ENCODE measurements around the gene NLGN4X. TPM values are rescaled to one million over a fixed set of nuclear protein-coding genes. Genes with fewer than 3 reads are reported as not detected.
A peak's percentile ranks its signal among the peaks of the same experiment; 100 is the strongest.

NLGN4X gene
- polyA plus RNA-seq, 3 donors: not detected

DNA sequence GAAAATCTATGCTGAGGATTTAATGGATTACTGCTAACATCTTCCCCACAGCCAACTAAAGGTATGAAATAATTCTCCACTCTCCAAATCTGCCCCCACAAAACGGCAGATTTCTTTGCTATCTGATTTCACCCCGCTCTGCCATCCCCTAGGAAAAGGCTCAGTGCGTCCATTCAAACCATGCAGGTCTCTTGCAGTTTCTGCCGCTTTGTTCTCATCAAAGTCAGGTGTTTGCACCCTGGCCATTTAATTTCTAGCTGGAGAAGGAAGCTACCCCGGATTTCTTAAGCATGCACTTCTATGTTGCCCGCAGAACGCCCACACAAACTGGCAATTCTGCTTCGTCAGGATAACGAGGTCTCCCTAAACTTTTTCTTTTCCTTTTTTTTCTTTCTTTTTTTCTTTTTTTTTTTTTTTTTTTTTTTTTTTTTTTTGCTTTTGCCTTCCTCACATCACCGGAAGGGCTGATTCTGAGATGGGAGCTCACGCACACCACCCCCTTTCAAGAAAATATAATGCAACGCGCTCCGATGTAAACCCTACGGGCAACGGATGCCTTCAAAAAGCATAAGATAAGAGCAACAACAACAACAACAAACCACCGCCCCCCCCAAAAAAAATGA lies 3.3 kb downstream of the NLGN4X start:
- H3K27me3 ChIP-seq (ENCODE audit: control insufficient read depth in 2 of 2, insufficient read depth in 2 of 2, low read length in 2 of 2): peaks cover 29 to 42% of the 10 kb centered on the region in 2 donors
- H3K9ac ChIP-seq (ENCODE audit: insufficient read depth, low read length, poor library complexity, severe bottlenecking): no peak overlapping the region
- no peaks in the 10 kb centered on the region for H3K4me1 Mint-ChIP-seq
- peak overlapping the region in 1 of 2 donors; percentile 31 for H3K4me3 Mint-ChIP-seq
- no peaks in the 10 kb centered on the region for H3K4me1 ChIP-seq (ENCODE audit: control insufficient read depth in 1 of 2, insufficient read depth in 2 of 2, low read length in 2 of 2)
- H3K27ac ChIP-seq (ENCODE audit: low read depth in 1 of 2, low read length in 2 of 2): no peak overlapping the region
- no CpG with 5 or more reads among the region's 17 CpGs for WGBS (ENCODE audit: insufficient coverage)
- TF ChIP-seq, protein P1, sequence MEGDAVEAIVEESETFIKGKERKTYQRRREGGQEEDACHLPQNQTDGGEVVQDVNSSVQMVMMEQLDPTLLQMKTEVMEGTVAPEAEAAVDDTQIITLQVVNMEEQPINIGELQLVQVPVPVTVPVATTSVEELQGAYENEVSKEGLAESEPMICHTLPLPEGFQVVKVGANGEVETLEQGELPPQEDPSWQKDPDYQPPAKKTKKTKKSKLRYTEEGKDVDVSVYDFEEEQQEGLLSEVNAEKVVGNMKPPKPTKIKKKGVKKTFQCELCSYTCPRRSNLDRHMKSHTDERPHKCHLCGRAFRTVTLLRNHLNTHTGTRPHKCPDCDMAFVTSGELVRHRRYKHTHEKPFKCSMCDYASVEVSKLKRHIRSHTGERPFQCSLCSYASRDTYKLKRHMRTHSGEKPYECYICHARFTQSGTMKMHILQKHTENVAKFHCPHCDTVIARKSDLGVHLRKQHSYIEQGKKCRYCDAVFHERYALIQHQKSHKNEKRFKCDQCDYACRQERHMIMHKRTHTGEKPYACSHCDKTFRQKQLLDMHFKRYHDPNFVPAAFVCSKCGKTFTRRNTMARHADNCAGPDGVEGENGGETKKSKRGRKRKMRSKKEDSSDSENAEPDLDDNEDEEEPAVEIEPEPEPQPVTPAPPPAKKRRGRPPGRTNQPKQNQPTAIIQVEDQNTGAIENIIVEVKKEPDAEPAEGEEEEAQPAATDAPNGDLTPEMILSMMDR (IDR thresholded peaks at IDR 0.05): no peak
- no peak overlapping the region for H3K4me2 ChIP-seq (replicated peaks; ENCODE audit: extremely low read depth, low read length, poor library complexity, severe bottlenecking)
- no peak overlapping the region for H2AFZ ChIP-seq (ENCODE audit: insufficient read depth, low read depth, low read length, poor library complexity, severe bottlenecking)
- no peak overlapping the region for H3K27ac Mint-ChIP-seq
- no peak for DNase-seq
- peaks cover 28 to 48% (median 44%) of the 10 kb centered on the region in 3 donors for H3K27me3 Mint-ChIP-seq (ENCODE audit: low read depth in 3 of 3)
- no peaks in the 10 kb centered on the region for H3K79me2 ChIP-seq (ENCODE audit: insufficient read depth, low read length)
- no peaks in the 10 kb centered on the region for H4K20me1 ChIP-seq (ENCODE audit: insufficient read depth, low read length)
- H3K36me3 Mint-ChIP-seq: no peaks in the 10 kb centered on the region
- no peaks in the 10 kb centered on the region for H3K36me3 ChIP-seq (replicated peaks in 1 of 2; ENCODE audit: control insufficient read depth in 1 of 2, insufficient read depth in 2 of 2, low read length in 2 of 2)
- no peak overlapping the region for H3K4me3 ChIP-seq (replicated peaks in 1 of 3; ENCODE audit: low read depth in 2 of 3, low read length in 3 of 3)
- H3K9me3 Mint-ChIP-seq: peaks cover 0 to 13% (median 6%) of the 10 kb centered on the region in 7 donors
- peaks cover 0 to 9% of the 10 kb centered on the region in 2 donors for H3K9me3 ChIP-seq (replicated peaks in 1 of 2; ENCODE audit: control insufficient read depth in 1 of 2, insufficient read depth in 1 of 2, low read length in 2 of 2)
- intact Hi-C loops (cut with micrococcal nuclease): no loop called here

DNA sequence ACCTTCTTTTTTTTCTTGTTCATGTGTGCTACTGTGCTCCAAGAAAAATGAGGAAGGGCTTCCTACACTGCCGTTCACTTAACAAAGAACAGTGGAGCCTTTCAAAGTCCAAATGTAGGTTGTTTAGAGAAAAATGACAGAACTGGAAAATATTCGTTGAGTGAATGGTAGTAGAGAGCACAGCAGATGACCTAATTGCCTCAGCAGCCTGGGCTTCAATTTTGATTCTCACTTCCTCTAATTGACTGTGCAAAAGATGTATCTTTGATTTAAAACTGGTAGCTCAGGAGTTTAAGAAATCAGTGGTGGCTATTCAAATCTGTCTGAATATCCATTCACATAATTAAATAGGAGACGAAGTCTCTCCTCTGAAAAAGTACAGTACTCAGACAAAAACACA lies 5.2 kb downstream of the NLGN4X start:
- Histone ChIP-seq H3K9me3 (replicated peaks in 1 of 2; ENCODE audit: control insufficient read depth in 1 of 2, insufficient read depth in 1 of 2, low read length in 2 of 2) (peaks cover 0 to 3% of the 10 kb centered on the region in 2 donors), H3K9ac (ENCODE audit: insufficient read depth, low read length, poor library complexity, severe bottlenecking) (no peak overlapping the region), H3K36me3 (replicated peaks in 1 of 2; ENCODE audit: control insufficient read depth in 1 of 2, insufficient read depth in 2 of 2, low read length in 2 of 2) (no peaks in the 10 kb centered on the region), H3K27me3 (ENCODE audit: control insufficient read depth in 2 of 2, insufficient read depth in 2 of 2, low read length in 2 of 2) (peaks cover 18 to 32% of the 10 kb centered on the region in 2 donors), H4K20me1 (ENCODE audit: insufficient read depth, low read length) (no peaks in the 10 kb centered on the region), H3K27ac (ENCODE audit: low read depth in 1 of 2, low read length in 2 of 2) (no peak overlapping the region), H2AFZ (ENCODE audit: insufficient read depth, low read depth, low read length, poor library complexity, severe bottlenecking) (no peak overlapping the region), H3K4me1 (ENCODE audit: control insufficient read depth in 1 of 2, insufficient read depth in 2 of 2, low read length in 2 of 2) (no peaks in the 10 kb centered on the region), H3K4me2 (replicated peaks; ENCODE audit: extremely low read depth, low read length, poor library complexity, severe bottlenecking) (no peak overlapping the region), H3K4me3 (replicated peaks in 1 of 3; ENCODE audit: low read depth in 2 of 3, low read length in 3 of 3) (no peak overlapping the region), H3K79me2 (ENCODE audit: insufficient read depth, low read length) (no peaks in the 10 kb centered on the region)
- Mint-ChIP-seq H3K4me1 (no peaks in the 10 kb centered on the region), H3K27ac (no peak overlapping the region), H3K36me3 (no peaks in the 10 kb centered on the region), H3K9me3 (peaks cover 0 to 13% (median 4%) of the 10 kb centered on the region in 7 donors), H3K4me3 (no peak overlapping the region), H3K27me3 (ENCODE audit: low read depth in 3 of 3) (peaks cover 20 to 38% (median 36%) of the 10 kb centered on the region in 3 donors)
- WGBS (ENCODE audit: insufficient coverage): no CpG with 5 or more reads among the region's 3 CpGs
- intact Hi-C loops (cut with micrococcal nuclease): no loop called here
- TF ChIP-seq, protein P1 (IDR thresholded peaks at IDR 0.05): no peak
- no peak for DNase-seq

All from CD14-positive monocyte (primary cell).